ENCODE measurements around the gene CHST8.

DNA sequence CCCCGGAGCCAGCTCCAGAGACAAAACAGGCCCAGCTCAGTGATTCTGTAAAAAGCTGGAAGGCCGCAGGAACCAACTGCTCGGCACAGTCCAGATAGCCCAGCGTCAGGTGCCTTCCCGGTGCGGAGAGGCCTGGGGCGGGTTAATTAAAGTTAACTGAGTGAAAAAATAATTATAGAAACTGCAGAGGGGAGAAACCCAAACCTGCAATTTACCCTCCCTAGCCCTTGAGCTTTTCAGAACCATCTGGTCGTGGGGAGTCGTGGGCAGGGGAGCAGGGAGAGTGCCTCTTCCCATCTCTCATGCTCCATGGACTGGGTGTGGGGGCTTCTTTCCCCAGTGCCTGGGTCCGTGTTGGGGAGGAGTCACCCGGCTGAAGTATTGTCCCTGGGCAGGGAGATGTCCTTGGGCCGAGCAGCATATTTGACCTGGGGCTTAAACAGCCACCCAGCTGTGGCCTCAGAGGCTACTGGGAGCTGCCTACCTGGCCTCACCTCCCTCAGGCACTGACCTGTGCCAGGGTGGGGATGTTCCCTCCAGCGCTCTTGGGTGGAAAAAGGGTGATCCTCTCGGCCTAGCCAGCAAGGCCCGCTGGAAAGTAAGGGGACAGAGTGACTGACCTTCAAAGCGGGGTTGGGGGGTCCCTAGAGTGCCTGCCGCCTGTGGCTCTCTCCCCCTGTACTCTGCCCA, 65.9 kb downstream of the CHST8 start:
- TF ChIP-seq CTCF (IDR thresholded peaks at IDR 0.05) (no peak), HDAC2 (IDR thresholded peaks at IDR 0.05) (no peak), POLR2A (IDR thresholded peaks at IDR 0.05; ENCODE audit: low read length) (no peak), CEBPB (IDR thresholded peaks at IDR 0.05) (no peak), BHLHE40 (IDR thresholded peaks at IDR 0.05; ENCODE audit: low read depth, low read length) (no peak)
- TF ChIP-seq, protein P1, sequence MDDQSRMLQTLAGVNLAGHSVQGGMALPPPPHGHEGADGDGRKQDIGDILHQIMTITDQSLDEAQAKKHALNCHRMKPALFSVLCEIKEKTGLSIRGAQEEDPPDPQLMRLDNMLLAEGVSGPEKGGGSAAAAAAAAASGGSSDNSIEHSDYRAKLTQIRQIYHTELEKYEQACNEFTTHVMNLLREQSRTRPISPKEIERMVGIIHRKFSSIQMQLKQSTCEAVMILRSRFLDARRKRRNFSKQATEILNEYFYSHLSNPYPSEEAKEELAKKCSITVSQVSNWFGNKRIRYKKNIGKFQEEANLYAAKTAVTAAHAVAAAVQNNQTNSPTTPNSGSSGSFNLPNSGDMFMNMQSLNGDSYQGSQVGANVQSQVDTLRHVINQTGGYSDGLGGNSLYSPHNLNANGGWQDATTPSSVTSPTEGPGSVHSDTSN (IDR thresholded peaks at IDR 0.05), result no peak
